ENCODE data around the gene PLCL2.

Gene PLCL2

DNA sequence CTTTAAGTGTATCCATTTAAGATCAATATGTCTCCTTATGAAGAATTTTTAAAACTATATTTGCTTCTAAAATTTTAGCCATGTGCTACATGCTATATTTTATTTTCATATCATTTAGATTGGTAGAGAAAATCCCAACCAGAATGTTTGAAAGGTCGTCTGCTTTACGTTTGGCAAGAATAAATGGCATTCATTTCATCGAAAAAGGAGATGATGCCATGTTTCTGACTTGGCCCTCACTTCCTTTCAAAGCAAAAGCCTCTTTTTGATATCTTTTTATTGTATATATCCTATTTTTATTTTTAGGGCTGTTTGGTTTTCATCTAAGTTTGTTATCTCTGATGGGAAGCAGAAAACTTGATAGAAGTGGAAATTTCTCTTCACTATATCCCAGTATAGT, 176.2 kb downstream of the PLCL2 start:
- H3K9ac ChIP-seq (ENCODE audit: low read length): no peak overlapping the region
- no peaks in the 10 kb centered on the region for H3K79me2 ChIP-seq (ENCODE audit: low read length)
- no peak overlapping the region for H3K27ac ChIP-seq (ENCODE audit: low read length)
- TF ChIP-seq EZH2 (optimal IDR thresholded peaks at IDR 0.05; ENCODE audit: low read depth, low read length) (no peak), EZH2phosphoT487 (IDR thresholded peaks at IDR 0.05; ENCODE audit: low read length) (no peak)
- TF ChIP-seq, protein P1, sequence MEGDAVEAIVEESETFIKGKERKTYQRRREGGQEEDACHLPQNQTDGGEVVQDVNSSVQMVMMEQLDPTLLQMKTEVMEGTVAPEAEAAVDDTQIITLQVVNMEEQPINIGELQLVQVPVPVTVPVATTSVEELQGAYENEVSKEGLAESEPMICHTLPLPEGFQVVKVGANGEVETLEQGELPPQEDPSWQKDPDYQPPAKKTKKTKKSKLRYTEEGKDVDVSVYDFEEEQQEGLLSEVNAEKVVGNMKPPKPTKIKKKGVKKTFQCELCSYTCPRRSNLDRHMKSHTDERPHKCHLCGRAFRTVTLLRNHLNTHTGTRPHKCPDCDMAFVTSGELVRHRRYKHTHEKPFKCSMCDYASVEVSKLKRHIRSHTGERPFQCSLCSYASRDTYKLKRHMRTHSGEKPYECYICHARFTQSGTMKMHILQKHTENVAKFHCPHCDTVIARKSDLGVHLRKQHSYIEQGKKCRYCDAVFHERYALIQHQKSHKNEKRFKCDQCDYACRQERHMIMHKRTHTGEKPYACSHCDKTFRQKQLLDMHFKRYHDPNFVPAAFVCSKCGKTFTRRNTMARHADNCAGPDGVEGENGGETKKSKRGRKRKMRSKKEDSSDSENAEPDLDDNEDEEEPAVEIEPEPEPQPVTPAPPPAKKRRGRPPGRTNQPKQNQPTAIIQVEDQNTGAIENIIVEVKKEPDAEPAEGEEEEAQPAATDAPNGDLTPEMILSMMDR (IDR thresholded peaks at IDR 0.05; ENCODE audit: low read length): no peak
- no peak overlapping the region for H2AFZ ChIP-seq (ENCODE audit: low read length)
- H3F3A ChIP-seq (ENCODE audit: insufficient read depth, low read length): no peaks in the 10 kb centered on the region
- no peak overlapping the region for H3K4me2 ChIP-seq (ENCODE audit: low read depth, low read length)
- H3K9me2 ChIP-seq (replicated peaks; ENCODE audit: insufficient read depth, low read length): no peaks in the 10 kb centered on the region
- no peaks in the 10 kb centered on the region for H3K9me3 ChIP-seq (replicated peaks; ENCODE audit: insufficient read depth, low read length)
- H3K4me1 ChIP-seq (ENCODE audit: low read length): no peaks in the 10 kb centered on the region
- H4K20me1 ChIP-seq (ENCODE audit: insufficient read depth, low read length): no peaks in the 10 kb centered on the region
- no peak for DNase-seq
- no peak overlapping the region for H3K4me3 ChIP-seq (ENCODE audit: low read length)
- no peaks in the 10 kb centered on the region; the same call in 1 of the 2 replicates for H3K36me3 ChIP-seq (replicated peaks; ENCODE audit: insufficient read depth, low read length)
- H3K27me3 ChIP-seq (replicated peaks; ENCODE audit: insufficient read depth, low read length): no peaks in the 10 kb centered on the region

DNA sequence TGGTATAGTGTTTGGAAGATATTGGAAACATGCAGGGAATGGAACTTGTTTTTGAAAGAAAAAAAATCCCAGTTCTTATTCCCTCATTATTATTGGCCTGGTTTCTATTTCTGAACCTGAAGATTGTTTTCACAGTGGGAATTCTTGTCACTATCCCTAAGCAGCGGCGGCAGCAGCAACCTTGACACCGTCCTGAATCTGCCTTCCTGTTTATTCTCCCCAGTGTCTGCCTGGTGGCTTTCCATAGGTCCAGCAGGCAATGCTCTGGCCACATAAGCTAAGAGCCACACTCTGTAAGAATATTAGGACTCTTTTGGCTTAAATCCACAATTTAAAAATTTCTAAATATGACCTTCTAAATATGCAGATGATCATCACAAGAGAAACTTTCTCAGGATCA, 178.0 kb downstream of the PLCL2 start:
- H3K9me3 ChIP-seq (replicated peaks; ENCODE audit: insufficient read depth, low read length): no peaks in the 10 kb centered on the region
- H3K9ac ChIP-seq (ENCODE audit: low read length): no peak overlapping the region
- H3K9me2 ChIP-seq (replicated peaks; ENCODE audit: insufficient read depth, low read length): no peaks in the 10 kb centered on the region
- H4K20me1 ChIP-seq (ENCODE audit: insufficient read depth, low read length): no peaks in the 10 kb centered on the region
- H3F3A ChIP-seq (ENCODE audit: insufficient read depth, low read length): no peaks in the 10 kb centered on the region
- H3K27ac ChIP-seq (ENCODE audit: low read length): no peak overlapping the region
- H3K4me2 ChIP-seq (ENCODE audit: low read depth, low read length): no peak overlapping the region
- H3K4me1 ChIP-seq (ENCODE audit: low read length): no peaks in the 10 kb centered on the region
- no peaks in the 10 kb centered on the region for H3K27me3 ChIP-seq (replicated peaks; ENCODE audit: insufficient read depth, low read length)
- no peaks in the 10 kb centered on the region for H3K36me3 ChIP-seq (replicated peaks; ENCODE audit: insufficient read depth, low read length)
- TF ChIP-seq, protein P1 (IDR thresholded peaks at IDR 0.05; ENCODE audit: low read length): no peak
- TF ChIP-seq EZH2phosphoT487 (IDR thresholded peaks at IDR 0.05; ENCODE audit: low read length) (no peak), EZH2 (optimal IDR thresholded peaks at IDR 0.05; ENCODE audit: low read depth, low read length) (no peak)
- no peaks in the 10 kb centered on the region for H3K79me2 ChIP-seq (ENCODE audit: low read length)
- no peak overlapping the region for H2AFZ ChIP-seq (ENCODE audit: low read length)
- DNase-seq: no peak
- H3K4me3 ChIP-seq (ENCODE audit: low read length): no peak overlapping the region

DNA sequence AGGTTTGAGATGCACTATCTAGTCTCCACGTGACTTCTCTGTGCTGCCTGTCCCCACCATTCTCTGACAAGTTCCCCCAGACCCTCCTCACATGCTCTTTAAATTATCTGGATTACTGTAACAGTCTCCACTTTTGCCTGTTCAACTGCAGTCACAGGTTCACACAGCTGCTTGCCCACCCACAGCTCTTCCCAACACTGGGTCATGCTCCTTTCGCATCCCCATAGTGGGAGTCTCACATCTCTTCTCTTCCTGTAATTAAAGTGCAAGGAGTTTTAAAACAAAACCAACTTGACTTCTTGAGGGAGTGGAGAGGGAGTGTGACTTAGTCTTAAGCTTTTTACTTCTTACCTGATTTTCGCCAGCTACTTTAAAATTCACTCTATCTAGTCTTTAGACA, 178.8 kb downstream of the PLCL2 start:
- H3K27me3 ChIP-seq (replicated peaks; ENCODE audit: insufficient read depth, low read length): no peaks in the 10 kb centered on the region
- H3K36me3 ChIP-seq (replicated peaks; ENCODE audit: insufficient read depth, low read length): no peaks in the 10 kb centered on the region
- H3F3A ChIP-seq (ENCODE audit: insufficient read depth, low read length): no peaks in the 10 kb centered on the region
- DNase-seq: no peak
- no peaks in the 10 kb centered on the region for H3K79me2 ChIP-seq (ENCODE audit: low read length)
- TF ChIP-seq EZH2phosphoT487 (IDR thresholded peaks at IDR 0.05; ENCODE audit: low read length) (no peak), EZH2 (optimal IDR thresholded peaks at IDR 0.05; ENCODE audit: low read depth, low read length) (no peak)
- TF ChIP-seq, protein P1 (IDR thresholded peaks at IDR 0.05; ENCODE audit: low read length): no peak
- no peak overlapping the region for H3K4me2 ChIP-seq (ENCODE audit: low read depth, low read length)
- H2AFZ ChIP-seq (ENCODE audit: low read length): no peak overlapping the region
- H3K27ac ChIP-seq (ENCODE audit: low read length): no peak overlapping the region
- no peak overlapping the region for H3K4me3 ChIP-seq (ENCODE audit: low read length)
- H3K9ac ChIP-seq (ENCODE audit: low read length): no peak overlapping the region
- H3K9me3 ChIP-seq (replicated peaks; ENCODE audit: insufficient read depth, low read length): no peaks in the 10 kb centered on the region
- H3K9me2 ChIP-seq (replicated peaks; ENCODE audit: insufficient read depth, low read length): no peaks in the 10 kb centered on the region
- no peaks in the 10 kb centered on the region for H4K20me1 ChIP-seq (ENCODE audit: insufficient read depth, low read length)
- H3K4me1 ChIP-seq (ENCODE audit: low read length): no peaks in the 10 kb centered on the region
